ENCODE data around the gene RAB28.

Gene RAB28

DNA sequence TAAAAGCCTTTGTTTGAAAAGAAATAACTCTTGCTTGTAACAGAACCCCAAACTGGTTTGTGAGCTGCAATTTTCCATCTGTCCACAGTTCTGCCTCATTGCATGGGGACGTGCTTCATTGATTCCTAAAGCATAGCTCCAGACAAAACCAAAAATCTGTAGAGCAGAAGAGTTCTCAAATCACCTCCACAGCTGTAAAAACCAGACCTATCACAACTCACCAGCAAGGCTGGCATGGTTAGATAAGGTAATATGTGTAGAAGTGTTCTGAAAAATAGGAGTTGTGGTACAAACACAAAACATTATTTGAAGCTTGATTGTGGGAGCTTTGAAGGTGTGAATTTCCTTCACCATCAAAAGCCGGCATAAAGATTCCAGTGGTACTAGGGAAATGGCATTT, 12.5 kb upstream of the RAB28 start:
- Histone ChIP-seq H3K4me3 (ENCODE audit: low read length) (no peak overlapping the region), H3K4me1 (ENCODE audit: insufficient read depth, low read length) (no peaks in the 10 kb centered on the region), H3K36me3 (ENCODE audit: insufficient read depth, low read depth, low read length) (no peaks in the 10 kb centered on the region), H3K9me3 (ENCODE audit: insufficient read depth, low read depth, low read length) (no peaks in the 10 kb centered on the region), H3K27ac (ENCODE audit: low read length) (no peak overlapping the region), H3K27me3 (ENCODE audit: insufficient read depth, low read length) (no peaks in the 10 kb centered on the region), H3K9ac (ENCODE audit: low read depth, low read length) (no peak overlapping the region)

DNA sequence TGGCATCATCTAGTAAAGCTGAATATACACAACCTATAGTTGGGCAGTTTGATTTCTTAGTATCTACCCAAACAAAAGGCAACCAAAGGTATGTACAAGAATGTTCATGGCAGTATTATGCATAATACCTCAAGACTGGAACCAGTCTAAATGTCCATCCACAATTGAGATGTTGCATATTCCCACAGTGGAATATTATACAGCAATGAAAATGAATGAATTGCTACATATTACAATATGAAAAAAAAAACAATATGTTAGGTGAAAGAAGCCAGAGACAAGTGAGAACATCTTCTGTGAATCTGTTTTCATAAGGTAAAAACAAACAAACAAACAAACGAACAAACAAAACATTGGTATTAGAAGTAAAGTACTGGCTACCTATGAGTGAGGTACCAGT, 11.6 kb upstream of the RAB28 start:
- no peak overlapping the region for H3K9ac ChIP-seq (ENCODE audit: low read depth, low read length)
- no peaks in the 10 kb centered on the region for H3K4me1 ChIP-seq (ENCODE audit: insufficient read depth, low read length)
- H3K4me3 ChIP-seq (ENCODE audit: low read length): no peak overlapping the region
- no peaks in the 10 kb centered on the region for H3K27me3 ChIP-seq (ENCODE audit: insufficient read depth, low read length)
- no peaks in the 10 kb centered on the region for H3K9me3 ChIP-seq (ENCODE audit: insufficient read depth, low read depth, low read length)
- no peak overlapping the region for H3K27ac ChIP-seq (ENCODE audit: low read length)
- H3K36me3 ChIP-seq (ENCODE audit: insufficient read depth, low read depth, low read length): no peaks in the 10 kb centered on the region

DNA sequence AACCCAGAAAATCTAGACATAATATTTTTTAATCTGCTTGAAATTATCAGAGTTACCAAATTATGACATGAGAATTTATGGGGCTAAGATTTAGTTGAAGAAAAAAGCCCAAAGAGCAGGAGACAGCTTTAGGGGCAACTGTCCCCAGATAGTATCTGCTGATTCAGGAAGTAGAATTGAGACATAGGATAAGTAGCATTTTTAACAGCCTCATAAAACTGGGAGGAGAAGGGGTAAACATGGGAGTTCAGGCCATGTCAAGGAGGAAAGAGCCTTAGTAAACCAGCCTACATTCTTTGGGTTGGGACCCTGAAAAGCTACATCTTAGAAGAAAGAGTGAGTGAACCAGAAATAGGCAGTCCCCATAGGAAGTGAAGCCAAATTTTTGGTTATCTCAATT, 9.7 kb upstream of the RAB28 start:
- no peaks in the 10 kb centered on the region for H3K36me3 ChIP-seq (ENCODE audit: insufficient read depth, low read depth, low read length)
- no peaks in the 10 kb centered on the region for H3K4me1 ChIP-seq (ENCODE audit: insufficient read depth, low read length)
- no peaks in the 10 kb centered on the region for H3K9me3 ChIP-seq (ENCODE audit: insufficient read depth, low read depth, low read length)
- no peaks in the 10 kb centered on the region for H3K27me3 ChIP-seq (ENCODE audit: insufficient read depth, low read length)
- H3K27ac ChIP-seq (ENCODE audit: low read length): no peak overlapping the region
- no peak overlapping the region for H3K4me3 ChIP-seq (ENCODE audit: low read length)
- no peak overlapping the region for H3K9ac ChIP-seq (ENCODE audit: low read depth, low read length)

DNA sequence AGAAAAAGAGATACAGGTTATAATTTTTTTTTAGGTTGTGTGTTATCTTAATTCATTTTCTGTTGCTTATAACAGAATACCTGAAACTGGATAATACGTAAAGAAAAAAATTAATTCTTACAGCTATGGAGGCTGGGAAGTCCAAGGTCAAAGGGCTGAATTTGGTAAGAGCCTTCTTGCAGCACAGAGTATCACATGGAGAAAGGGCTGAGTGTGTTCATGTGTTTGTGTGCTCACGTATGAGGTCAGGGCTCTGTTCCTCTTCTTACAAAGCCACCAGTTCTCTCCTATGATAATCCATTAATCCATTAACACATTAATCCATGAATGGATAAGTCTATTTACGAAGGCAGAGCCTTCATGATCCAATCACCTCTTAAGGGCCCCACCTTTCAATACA, 8.6 kb upstream of the RAB28 start:
- Histone ChIP-seq H3K4me1 (ENCODE audit: insufficient read depth, low read length) (no peaks in the 10 kb centered on the region), H3K4me3 (ENCODE audit: low read length) (no peak overlapping the region)

DNA sequence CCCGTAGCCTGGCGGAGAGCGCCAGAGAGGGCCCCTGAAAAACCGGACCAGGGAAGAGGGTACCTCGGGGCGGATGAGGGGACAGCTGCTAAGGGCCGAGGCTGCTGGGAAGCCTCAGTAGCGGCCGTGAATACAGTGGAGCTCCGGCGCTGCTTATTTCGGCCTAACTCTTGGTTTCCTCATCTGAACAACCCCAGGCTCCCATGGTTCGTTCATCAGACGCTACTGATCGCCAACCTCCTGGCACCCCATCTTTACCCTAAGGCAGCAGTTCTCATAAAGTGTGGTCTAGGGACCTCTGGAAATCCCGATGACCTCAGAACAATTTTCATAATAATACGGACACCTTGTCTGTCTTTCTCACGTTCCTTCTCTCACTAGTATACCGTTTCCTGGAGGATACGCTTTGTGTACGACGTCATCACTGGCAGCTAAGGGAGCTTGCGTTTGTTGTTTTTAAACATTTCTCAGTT, 645 bp upstream of the RAB28 start:
- no peaks in the 10 kb centered on the region for H3K27me3 ChIP-seq (ENCODE audit: insufficient read depth, low read length)
- peak overlapping the region; percentile 79 for H3K27ac ChIP-seq (ENCODE audit: low read length)
- peak overlapping the region; percentile 96; the same call in 1 of the 2 replicates for H3K9ac ChIP-seq (ENCODE audit: low read depth, low read length)
- peak overlapping the region; percentile 85 for H3K4me3 ChIP-seq (ENCODE audit: low read length)
- no peaks in the 10 kb centered on the region for H3K9me3 ChIP-seq (ENCODE audit: insufficient read depth, low read depth, low read length)
- H3K36me3 ChIP-seq (ENCODE audit: insufficient read depth, low read depth, low read length): no peaks in the 10 kb centered on the region
- H3K4me1 ChIP-seq (ENCODE audit: insufficient read depth, low read length): peaks cover 5% of the 10 kb centered on the region; the same call in 1 of the 2 replicates

More for the DNA sequence above, 8.6 kb upstream of the RAB28 start:
- Histone ChIP-seq H3K27me3 (ENCODE audit: insufficient read depth, low read length) (no peaks in the 10 kb centered on the region), H3K27ac (ENCODE audit: low read length) (no peak overlapping the region), H3K9me3 (ENCODE audit: insufficient read depth, low read depth, low read length) (no peaks in the 10 kb centered on the region), H3K36me3 (ENCODE audit: insufficient read depth, low read depth, low read length) (no peaks in the 10 kb centered on the region), H3K9ac (ENCODE audit: low read depth, low read length) (no peak overlapping the region)

DNA sequence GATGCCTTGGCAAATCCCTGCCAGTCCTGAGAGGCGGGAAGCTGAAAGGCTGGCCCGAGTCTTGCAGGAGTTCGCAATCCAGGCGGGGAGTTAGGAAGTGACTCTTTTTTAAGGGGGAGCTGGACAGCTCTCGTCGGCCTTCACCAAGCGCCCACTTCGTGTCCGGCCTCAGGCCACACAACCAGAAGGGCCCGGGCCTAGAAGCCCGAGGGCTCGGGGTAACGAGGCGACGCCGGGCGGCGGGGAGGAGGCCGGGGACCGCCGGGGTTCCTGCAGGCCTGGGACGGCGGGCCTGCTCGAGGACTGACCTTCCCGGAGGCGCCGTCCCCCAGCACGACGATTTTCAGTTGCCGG, 395 bp downstream of the RAB28 start:
- H3K9ac ChIP-seq (ENCODE audit: low read depth, low read length): peak overlapping the region; percentile 96; the same call in 1 of the 2 replicates
- peak overlapping the region; percentile 85 for H3K4me3 ChIP-seq (ENCODE audit: low read length)
- peak overlapping the region; percentile 29 for H3K27ac ChIP-seq (ENCODE audit: low read length)
- H3K4me1 ChIP-seq (ENCODE audit: insufficient read depth, low read length): peaks cover 5% of the 10 kb centered on the region; the same call in 1 of the 2 replicates
- H3K27me3 ChIP-seq (ENCODE audit: insufficient read depth, low read length): no peaks in the 10 kb centered on the region
- H3K36me3 ChIP-seq (ENCODE audit: insufficient read depth, low read depth, low read length): no peaks in the 10 kb centered on the region; the same call in 1 of the 2 replicates
- H3K9me3 ChIP-seq (ENCODE audit: insufficient read depth, low read depth, low read length): no peaks in the 10 kb centered on the region

DNA sequence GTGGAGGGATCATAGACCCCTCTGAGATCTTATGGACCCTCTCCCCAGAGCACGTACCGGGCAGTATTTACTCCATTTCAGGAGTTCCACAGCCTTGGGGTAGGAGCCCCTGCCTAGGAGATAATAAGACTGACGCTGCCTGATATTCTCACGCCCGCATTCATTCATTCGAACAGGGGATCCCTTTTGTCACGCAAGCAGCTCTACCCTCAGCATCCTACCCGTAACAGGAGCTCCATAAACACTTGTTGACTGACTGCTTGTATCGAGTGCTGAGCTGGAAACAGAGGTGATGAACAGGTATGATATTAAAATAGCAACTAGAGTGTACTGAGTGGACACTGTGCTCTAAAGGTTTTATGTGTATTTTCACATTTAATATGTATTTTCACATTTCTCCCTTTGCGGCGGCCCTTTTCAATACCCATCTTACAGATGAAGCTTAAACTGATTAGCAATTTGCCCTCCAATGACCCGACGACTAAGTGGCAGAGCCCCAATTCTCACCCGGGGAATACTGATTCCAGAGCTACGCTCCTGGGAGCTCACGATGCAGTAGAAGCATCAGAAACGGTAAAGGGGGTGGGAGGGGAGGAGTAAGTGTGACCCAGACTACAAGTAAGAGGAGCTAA, 888 bp downstream of the RAB28 start:
- H3K27ac ChIP-seq (ENCODE audit: low read length): peak overlapping the region; percentile 29
- no peaks in the 10 kb centered on the region for H3K9me3 ChIP-seq (ENCODE audit: insufficient read depth, low read depth, low read length)
- peak overlapping the region; percentile 96; the same call in 1 of the 2 replicates for H3K9ac ChIP-seq (ENCODE audit: low read depth, low read length)

DNA sequence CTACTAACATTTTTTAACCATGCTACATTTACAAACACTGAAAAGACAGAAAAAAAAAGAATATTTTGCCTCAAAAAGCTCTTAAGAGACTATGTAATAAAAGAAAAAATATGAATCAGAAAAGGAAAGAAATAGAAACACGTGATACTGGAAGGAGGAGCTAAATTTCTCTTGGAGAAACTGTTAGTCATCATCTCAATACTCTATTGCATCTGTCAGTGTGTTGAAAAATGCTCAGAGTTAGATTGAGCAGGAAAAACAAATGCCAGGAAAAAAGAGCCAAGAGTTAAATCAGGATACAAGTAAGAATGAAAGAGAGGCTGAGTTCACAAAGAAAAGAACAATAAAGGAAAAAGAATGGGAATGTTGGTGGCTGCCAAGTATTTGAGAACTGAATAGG, 2.6 kb downstream of the RAB28 start:
- Histone ChIP-seq H3K9me3 (ENCODE audit: insufficient read depth, low read depth, low read length) (no peaks in the 10 kb centered on the region), H3K4me1 (ENCODE audit: insufficient read depth, low read length) (peaks cover 5% of the 10 kb centered on the region; the same call in 1 of the 2 replicates), H3K27me3 (ENCODE audit: insufficient read depth, low read length) (no peaks in the 10 kb centered on the region), H3K4me3 (ENCODE audit: low read length) (no peak overlapping the region), H3K36me3 (ENCODE audit: insufficient read depth, low read depth, low read length) (peaks cover 15% of the 10 kb centered on the region; the same call in 1 of the 2 replicates), H3K9ac (ENCODE audit: low read depth, low read length) (no peak overlapping the region), H3K27ac (ENCODE audit: low read length) (no peak overlapping the region)

More for the DNA sequence above, 888 bp downstream of the RAB28 start:
- Histone ChIP-seq H3K27me3 (ENCODE audit: insufficient read depth, low read length) (no peaks in the 10 kb centered on the region), H3K36me3 (ENCODE audit: insufficient read depth, low read depth, low read length) (peaks cover 4% of the 10 kb centered on the region; the same call in 1 of the 2 replicates), H3K4me1 (ENCODE audit: insufficient read depth, low read length) (peaks cover 5% of the 10 kb centered on the region; the same call in 1 of the 2 replicates), H3K4me3 (ENCODE audit: low read length) (peak overlapping the region; percentile 85)

DNA sequence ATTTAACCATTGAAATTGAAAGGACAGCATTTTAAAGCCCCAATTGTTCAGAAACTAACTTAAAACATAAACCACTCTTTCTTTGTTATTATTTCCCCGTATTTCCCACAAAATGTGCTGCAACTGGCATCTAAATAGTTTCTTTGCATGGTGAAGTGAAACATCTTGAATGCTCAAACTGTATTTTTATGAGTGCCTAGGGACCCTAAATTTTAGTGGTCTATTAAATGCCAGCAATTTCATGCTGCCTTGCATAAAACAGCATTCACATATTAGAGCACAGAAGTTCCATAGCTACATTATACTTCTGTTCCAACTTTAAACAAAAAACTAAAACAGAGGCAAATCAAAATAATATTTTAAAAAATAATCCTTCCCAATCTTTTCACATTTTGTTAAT, 5.4 kb downstream of the RAB28 start:
- Histone ChIP-seq H3K27me3 (ENCODE audit: insufficient read depth, low read length) (no peaks in the 10 kb centered on the region), H3K9me3 (ENCODE audit: insufficient read depth, low read depth, low read length) (no peaks in the 10 kb centered on the region), H3K36me3 (ENCODE audit: insufficient read depth, low read depth, low read length) (peaks cover 24% of the 10 kb centered on the region; the same call in 1 of the 2 replicates), H3K4me3 (ENCODE audit: low read length) (no peak overlapping the region), H3K27ac (ENCODE audit: low read length) (no peak overlapping the region), H3K9ac (ENCODE audit: low read depth, low read length) (no peak overlapping the region), H3K4me1 (ENCODE audit: insufficient read depth, low read length) (peaks cover 5% of the 10 kb centered on the region; the same call in 1 of the 2 replicates)

DNA sequence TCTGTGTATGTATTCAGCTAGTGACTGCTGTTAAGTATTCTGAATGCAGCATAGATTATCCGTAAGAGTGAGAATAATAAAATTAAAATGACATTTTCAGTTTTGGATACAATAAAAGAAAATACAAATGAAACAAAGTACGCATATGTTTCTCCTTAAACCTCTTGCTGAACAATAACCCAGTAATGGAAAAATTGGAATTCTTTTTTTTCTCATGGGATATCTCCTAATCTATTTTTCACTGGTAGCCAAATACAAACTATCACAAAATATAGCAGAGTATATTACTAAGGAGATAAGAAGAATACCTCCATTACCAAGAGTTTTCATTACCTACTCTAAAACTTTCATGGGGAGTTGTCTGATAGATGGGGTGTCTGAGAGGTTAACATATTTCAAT, 6.0 kb downstream of the RAB28 start:
- H3K9ac ChIP-seq (ENCODE audit: low read depth, low read length): no peak overlapping the region
- peaks cover 27% of the 10 kb centered on the region for H3K36me3 ChIP-seq (ENCODE audit: insufficient read depth, low read depth, low read length)
- no peak overlapping the region for H3K4me3 ChIP-seq (ENCODE audit: low read length)
- peaks cover 5% of the 10 kb centered on the region; the same call in 1 of the 2 replicates for H3K4me1 ChIP-seq (ENCODE audit: insufficient read depth, low read length)
- H3K27ac ChIP-seq (ENCODE audit: low read length): no peak overlapping the region
- no peaks in the 10 kb centered on the region for H3K27me3 ChIP-seq (ENCODE audit: insufficient read depth, low read length)
- no peaks in the 10 kb centered on the region for H3K9me3 ChIP-seq (ENCODE audit: insufficient read depth, low read depth, low read length)

DNA sequence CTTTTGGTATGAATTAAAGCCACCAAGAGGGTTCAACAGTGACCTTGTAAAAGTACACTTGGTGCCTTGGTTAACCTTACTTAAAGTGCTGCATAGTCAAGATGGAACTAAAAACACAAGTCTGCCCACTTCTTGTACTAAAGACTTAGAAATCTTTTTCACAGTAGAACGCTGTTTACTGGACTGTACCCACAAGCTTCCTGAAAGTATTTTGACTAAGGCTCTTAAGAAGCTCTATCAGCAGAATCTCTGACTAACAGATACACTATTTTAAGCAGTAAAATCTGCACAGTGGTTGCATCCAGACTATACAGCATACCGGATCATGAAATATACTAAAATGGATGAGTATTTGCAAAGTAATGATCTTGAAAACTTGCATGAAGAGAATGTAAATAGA, 7.2 kb downstream of the RAB28 start:
- Histone ChIP-seq H3K36me3 (ENCODE audit: insufficient read depth, low read depth, low read length) (peaks cover 27% of the 10 kb centered on the region), H3K4me3 (ENCODE audit: low read length) (no peak overlapping the region), H3K9ac (ENCODE audit: low read depth, low read length) (no peak overlapping the region), H3K27ac (ENCODE audit: low read length) (no peak overlapping the region), H3K27me3 (ENCODE audit: insufficient read depth, low read length) (no peaks in the 10 kb centered on the region), H3K9me3 (ENCODE audit: insufficient read depth, low read depth, low read length) (no peaks in the 10 kb centered on the region), H3K4me1 (ENCODE audit: insufficient read depth, low read length) (peaks cover 5% of the 10 kb centered on the region; the same call in 1 of the 2 replicates)

DNA sequence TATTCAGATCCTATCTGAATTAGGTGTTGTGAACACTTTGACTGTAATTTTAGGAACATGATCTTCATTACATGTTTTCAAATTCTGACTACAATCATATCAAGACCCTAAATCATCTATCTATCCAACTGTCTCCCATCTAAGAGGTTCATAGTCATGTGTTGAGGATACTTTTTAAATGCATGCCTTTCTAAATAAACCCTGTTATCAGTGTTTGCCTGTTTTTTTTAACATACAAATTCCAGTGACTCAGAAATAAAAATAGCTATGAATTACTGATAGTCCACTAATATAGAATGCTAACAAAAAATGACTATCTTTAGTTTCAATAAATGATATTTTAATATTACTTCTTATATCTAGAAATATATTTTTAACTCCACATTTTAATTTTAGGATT, 8.0 kb downstream of the RAB28 start:
- H3K4me1 ChIP-seq (ENCODE audit: insufficient read depth, low read length): no peaks in the 10 kb centered on the region
- no peaks in the 10 kb centered on the region for H3K27me3 ChIP-seq (ENCODE audit: insufficient read depth, low read length)
- H3K36me3 ChIP-seq (ENCODE audit: insufficient read depth, low read depth, low read length): peaks cover 27% of the 10 kb centered on the region
- H3K9me3 ChIP-seq (ENCODE audit: insufficient read depth, low read depth, low read length): no peaks in the 10 kb centered on the region
- no peak overlapping the region for H3K4me3 ChIP-seq (ENCODE audit: low read length)
- no peak overlapping the region for H3K27ac ChIP-seq (ENCODE audit: low read length)
- H3K9ac ChIP-seq (ENCODE audit: low read depth, low read length): no peak overlapping the region
